ENCODE measurements around the gene ZNF362. TPM values are rescaled to one million over a fixed set of nuclear protein-coding genes. Genes with fewer than 3 reads are reported as not detected.

The ZNF362 gene
- total and polyA plus RNA-seq, 10 of the 15 experiments (the other 5 are each of a cell fraction or from before 2014, with no cell fraction given) = 0.74 to 22.8 (median 7.4) TPM

DNA sequence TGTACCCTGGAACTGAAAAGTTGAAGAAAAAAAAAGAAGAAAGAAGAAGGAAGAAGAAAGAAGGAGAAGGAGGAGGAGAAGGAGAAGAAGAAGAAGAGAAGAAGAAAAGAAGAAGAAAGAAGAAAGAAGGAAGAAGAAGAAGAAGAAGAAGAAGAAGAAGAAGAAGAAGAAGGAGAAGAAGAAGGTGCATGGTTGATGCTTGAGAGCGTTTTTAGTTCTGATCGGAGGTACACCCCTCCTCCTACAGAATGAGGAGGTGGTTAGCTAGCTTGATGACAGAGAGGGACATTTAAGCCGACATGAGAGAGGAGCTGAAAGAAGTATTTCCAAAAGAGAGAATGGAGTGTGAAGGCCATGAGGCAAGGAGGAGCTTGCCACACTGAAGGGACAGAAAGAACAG lies 5.6 kb upstream of the ZNF362 start (continued):
- TF ChIP-seq, protein P1, sequence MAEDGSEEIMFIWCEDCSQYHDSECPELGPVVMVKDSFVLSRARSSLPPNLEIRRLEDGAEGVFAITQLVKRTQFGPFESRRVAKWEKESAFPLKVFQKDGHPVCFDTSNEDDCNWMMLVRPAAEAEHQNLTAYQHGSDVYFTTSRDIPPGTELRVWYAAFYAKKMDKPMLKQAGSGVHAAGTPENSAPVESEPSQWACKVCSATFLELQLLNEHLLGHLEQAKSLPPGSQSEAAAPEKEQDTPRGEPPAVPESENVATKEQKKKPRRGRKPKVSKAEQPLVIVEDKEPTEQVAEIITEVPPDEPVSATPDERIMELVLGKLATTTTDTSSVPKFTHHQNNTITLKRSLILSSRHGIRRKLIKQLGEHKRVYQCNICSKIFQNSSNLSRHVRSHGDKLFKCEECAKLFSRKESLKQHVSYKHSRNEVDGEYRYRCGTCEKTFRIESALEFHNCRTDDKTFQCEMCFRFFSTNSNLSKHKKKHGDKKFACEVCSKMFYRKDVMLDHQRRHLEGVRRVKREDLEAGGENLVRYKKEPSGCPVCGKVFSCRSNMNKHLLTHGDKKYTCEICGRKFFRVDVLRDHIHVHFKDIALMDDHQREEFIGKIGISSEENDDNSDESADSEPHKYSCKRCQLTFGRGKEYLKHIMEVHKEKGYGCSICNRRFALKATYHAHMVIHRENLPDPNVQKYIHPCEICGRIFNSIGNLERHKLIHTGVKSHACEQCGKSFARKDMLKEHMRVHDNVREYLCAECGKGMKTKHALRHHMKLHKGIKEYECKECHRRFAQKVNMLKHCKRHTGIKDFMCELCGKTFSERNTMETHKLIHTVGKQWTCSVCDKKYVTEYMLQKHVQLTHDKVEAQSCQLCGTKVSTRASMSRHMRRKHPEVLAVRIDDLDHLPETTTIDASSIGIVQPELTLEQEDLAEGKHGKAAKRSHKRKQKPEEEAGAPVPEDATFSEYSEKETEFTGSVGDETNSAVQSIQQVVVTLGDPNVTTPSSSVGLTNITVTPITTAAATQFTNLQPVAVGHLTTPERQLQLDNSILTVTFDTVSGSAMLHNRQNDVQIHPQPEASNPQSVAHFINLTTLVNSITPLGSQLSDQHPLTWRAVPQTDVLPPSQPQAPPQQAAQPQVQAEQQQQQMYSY (CRISPR knock-in tag; IDR thresholded peaks at IDR 0.05) = no peak

DNA sequence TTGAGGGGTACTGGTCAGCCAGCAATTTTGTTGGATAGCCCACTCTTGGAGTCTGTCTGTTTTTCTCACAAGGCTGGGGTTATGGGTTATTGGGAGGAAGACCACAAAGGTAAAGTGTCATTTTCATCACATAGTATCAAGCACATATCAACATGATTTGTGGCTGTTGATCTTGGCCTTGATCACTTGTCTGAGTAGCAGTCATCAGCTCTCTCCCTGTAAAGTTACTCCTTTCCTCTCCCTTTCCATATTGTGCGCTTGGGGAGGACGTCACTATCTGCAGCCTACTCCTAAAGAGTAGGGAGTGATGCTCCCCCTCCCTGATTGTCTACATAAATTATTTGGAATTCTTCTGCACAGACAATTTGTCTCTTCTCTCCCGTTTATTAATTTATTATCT lies 1.8 kb upstream of the ZNF362 start:
- ChIA-PET RAD21 (ENCODE audit: unreplicated experiment) (no interaction called here), CTCF (interaction anchor here (1.1 to 1.4 kb wide), 2 partner anchors 9 to 41 kb away, joined by 3 to 8 read pairs; no protein-coding TSS in a partner anchor)
- in situ Hi-C loops (cut with MboI) = no loop called here
- TF ChIP-seq HCFC1 (IDR thresholded peaks at IDR 0.05; ENCODE audit: low read length) = no peak
- TF ChIP-seq SUZ12 (IDR thresholded peaks at IDR 0.05; ENCODE audit: unreplicated experiment) = no peak
- no peak for TF ChIP-seq CHD2 (IDR thresholded peaks at IDR 0.05; ENCODE audit: borderline replicate concordance, low read depth, low read length)
- TF ChIP-seq ZZZ3 (IDR thresholded peaks at IDR 0.05; ENCODE audit: control insufficient read depth, insufficient read length, low read depth) = no peak
- no peak for TF ChIP-seq CBFB (IDR thresholded peaks at IDR 0.05; ENCODE audit: low read depth)
- TF ChIP-seq WRNIP1 (IDR thresholded peaks at IDR 0.05; ENCODE audit: borderline replicate concordance, low read depth, low read length) = no peak
- TF ChIP-seq, protein P2, sequence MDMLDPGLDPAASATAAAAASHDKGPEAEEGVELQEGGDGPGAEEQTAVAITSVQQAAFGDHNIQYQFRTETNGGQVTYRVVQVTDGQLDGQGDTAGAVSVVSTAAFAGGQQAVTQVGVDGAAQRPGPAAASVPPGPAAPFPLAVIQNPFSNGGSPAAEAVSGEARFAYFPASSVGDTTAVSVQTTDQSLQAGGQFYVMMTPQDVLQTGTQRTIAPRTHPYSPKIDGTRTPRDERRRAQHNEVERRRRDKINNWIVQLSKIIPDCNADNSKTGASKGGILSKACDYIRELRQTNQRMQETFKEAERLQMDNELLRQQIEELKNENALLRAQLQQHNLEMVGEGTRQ (IDR thresholded peaks at IDR 0.05; ENCODE audit: borderline replicate concordance, low read depth, low read length) = no peak
- TF ChIP-seq, protein P3, sequence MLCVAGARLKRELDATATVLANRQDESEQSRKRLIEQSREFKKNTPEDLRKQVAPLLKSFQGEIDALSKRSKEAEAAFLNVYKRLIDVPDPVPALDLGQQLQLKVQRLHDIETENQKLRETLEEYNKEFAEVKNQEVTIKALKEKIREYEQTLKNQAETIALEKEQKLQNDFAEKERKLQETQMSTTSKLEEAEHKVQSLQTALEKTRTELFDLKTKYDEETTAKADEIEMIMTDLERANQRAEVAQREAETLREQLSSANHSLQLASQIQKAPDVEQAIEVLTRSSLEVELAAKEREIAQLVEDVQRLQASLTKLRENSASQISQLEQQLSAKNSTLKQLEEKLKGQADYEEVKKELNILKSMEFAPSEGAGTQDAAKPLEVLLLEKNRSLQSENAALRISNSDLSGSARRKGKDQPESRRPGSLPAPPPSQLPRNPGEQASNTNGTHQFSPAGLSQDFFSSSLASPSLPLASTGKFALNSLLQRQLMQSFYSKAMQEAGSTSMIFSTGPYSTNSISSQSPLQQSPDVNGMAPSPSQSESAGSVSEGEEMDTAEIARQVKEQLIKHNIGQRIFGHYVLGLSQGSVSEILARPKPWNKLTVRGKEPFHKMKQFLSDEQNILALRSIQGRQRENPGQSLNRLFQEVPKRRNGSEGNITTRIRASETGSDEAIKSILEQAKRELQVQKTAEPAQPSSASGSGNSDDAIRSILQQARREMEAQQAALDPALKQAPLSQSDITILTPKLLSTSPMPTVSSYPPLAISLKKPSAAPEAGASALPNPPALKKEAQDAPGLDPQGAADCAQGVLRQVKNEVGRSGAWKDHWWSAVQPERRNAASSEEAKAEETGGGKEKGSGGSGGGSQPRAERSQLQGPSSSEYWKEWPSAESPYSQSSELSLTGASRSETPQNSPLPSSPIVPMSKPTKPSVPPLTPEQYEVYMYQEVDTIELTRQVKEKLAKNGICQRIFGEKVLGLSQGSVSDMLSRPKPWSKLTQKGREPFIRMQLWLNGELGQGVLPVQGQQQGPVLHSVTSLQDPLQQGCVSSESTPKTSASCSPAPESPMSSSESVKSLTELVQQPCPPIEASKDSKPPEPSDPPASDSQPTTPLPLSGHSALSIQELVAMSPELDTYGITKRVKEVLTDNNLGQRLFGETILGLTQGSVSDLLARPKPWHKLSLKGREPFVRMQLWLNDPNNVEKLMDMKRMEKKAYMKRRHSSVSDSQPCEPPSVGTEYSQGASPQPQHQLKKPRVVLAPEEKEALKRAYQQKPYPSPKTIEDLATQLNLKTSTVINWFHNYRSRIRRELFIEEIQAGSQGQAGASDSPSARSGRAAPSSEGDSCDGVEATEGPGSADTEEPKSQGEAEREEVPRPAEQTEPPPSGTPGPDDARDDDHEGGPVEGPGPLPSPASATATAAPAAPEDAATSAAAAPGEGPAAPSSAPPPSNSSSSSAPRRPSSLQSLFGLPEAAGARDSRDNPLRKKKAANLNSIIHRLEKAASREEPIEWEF (IDR thresholded peaks at IDR 0.05; ENCODE audit: insufficient replicate concordance, low read depth, low read length) = no peak
- TF ChIP-seq RUNX3 (IDR thresholded peaks at IDR 0.05; ENCODE audit: low read length) = no peak
- no peak for TF ChIP-seq BACH1 (IDR thresholded peaks at IDR 0.05; ENCODE audit: borderline replicate concordance)
- TF ChIP-seq MEF2A (IDR thresholded peaks at IDR 0.05; ENCODE audit: insufficient read depth, low read depth, low read length) = no peak

More for the DNA sequence above, 1.8 kb upstream of the ZNF362 start:
- Histone ChIP-seq H3K9ac (ENCODE audit: control insufficient read depth, insufficient read depth, low read length) (no peak overlapping the region), H2AFZ (ENCODE audit: control insufficient read depth, low read depth, low read length) (no peak overlapping the region), H3K27me3 (replicated peaks in 1 of 2; ENCODE audit: control insufficient read depth in 2 of 2, insufficient read depth in 2 of 2, low read length in 1 of 2) (no peaks in the 10 kb centered on the region), H3K4me2 (ENCODE audit: control insufficient read depth, insufficient read depth) (no peak overlapping the region), H4K20me1 (ENCODE audit: control insufficient read depth, insufficient read depth) (no peaks in the 10 kb centered on the region), H3K4me1 (ENCODE audit: control insufficient read depth, insufficient read depth, low read length) (peaks cover 15% of the 10 kb centered on the region), H3K27ac (ENCODE audit: control insufficient read depth, insufficient read depth) (no peak overlapping the region), H3K36me3 (ENCODE audit: control insufficient read depth in 2 of 2, insufficient read depth in 2 of 2, low read length in 1 of 2) (no peaks in the 10 kb centered on the region), H3K9me3 (replicated peaks; ENCODE audit: control insufficient read depth, insufficient read depth, low read length) (no peaks in the 10 kb centered on the region), H3K4me3 (no peak overlapping the region), H3K79me2 (ENCODE audit: control insufficient read depth, insufficient read depth, low read length) (peaks cover 27% of the 10 kb centered on the region)
- no peak for FAIRE-seq
- ChIA-PET SMC1A (ENCODE audit: uncharacterized antibody, unreplicated experiment) (no interaction called here), POLR2A (no interaction called here)
- WGBS (ENCODE audit: insufficient coverage, insufficient replicate concordance, low lambda C conversion rate, missing lambda C conversion rate) = 68% methylated on average over 3 of the region's 3 CpGs
- DNase-seq (ENCODE audit: low read depth, low spot score) = no peak
- intact Hi-C loops (cut with micrococcal nuclease; ENCODE audit: unreplicated experiment) = no loop called here
- ATAC-seq = no peak
- no TSS peak for BruUV-seq (replicated peaks)

Data from GM12878 (cell line).